Heart left ventricle (tissue), 13 donors: ENCODE measurements around the gene MYO18B.

Experiments used
- CTCF ChIP-seq, 12 donors: fragments of 200-600 bp; sonication (generic) in 4 of 12; IDR thresholded peaks; one replicate each; pipeline versions ENCODE4 v1.5.0 to v1.8.0; 2018 to 2022; ENCODE audit warnings: antibody characterized with exemption in 12 of 12, mild to moderate bottlenecking in 5 of 12
- POLR2A ChIP-seq, 2 donors: fragments of 450-650 bp; IDR thresholded peaks; one replicate each; pipeline ENCODE4 v1.6.1; 2017; ENCODE audit warnings: antibody characterized with exemption in 2 of 2, mild to moderate bottlenecking in 2 of 2, moderate library complexity in 2 of 2
- donor health status: ischemic (EF 13 %, LVEDD 7.1; RV severe dilation, severe dysfunction).
- donor health status: DM: no; HTN: yes; CAD: no.
- donor health status: DM: no; HTN: no; CAD: no.
- donor health status: ischemic (EF 25% LVEDD 6.9; RV normal size, moderate dysfunction).
- donor health status: ischemic (EF 25% LVEDD 5.7; RV mildly dilated, moderate dysfunction).
- donor health status: ischemic (EF 35%, LVEDD 5.7; RV mildly dilated, moderate dysfunction).
- donor health status: nonischemic (EF 11% LVEDD 7.7; RV severe dilation, severe dysfunction).
- donor health status: DM: yes; HTN: yes; CAD: no.
- donor health status: PGD.
- donor health status: ischemic (EF 29% LVEDD 5.4; RV normal size, mild dysfunction).
- donor health status: nonischemic (EF 23%, LVEDD 6.1; RV moderate dilation, normal function).

GRCh38 chr22:26055693-26056092 is 313.7 kb downstream of the MYO18B start:
- TF ChIP-seq CTCF (IDR thresholded peaks at IDR 0.05) = no peak
- TF ChIP-seq POLR2A (IDR thresholded peaks at IDR 0.05) = no peak
